C4-2B (cell line): ENCODE results near the gene HES5.

Experiments used
- CTCF ChIP-seq: fragments of 450-650 bp; conservative IDR thresholded peaks from 2 replicates; pipeline ENCODE4 v1.5.1; 2017; ENCODE audit warnings: mild to moderate bottlenecking
- ZFX ChIP-seq: fragments of 450-650 bp; IDR thresholded peaks from 2 replicates; pipeline ENCODE4 v1.6.1; 2017

- TF ChIP-seq CTCF (no peak), ZFX (no peak)
These were observed 4.5 kb downstream of the HES5 start for GRCh38 chr1:2525572-2525919.
